BLaER1 (cell line): ENCODE measurements around the gene DDX20.
A peak's percentile ranks its signal among the peaks of the same experiment; 100 is the strongest.

ENCODE experiments used
- H3K27ac ChIP-seq: shearing (Covaris generic); formaldehyde crosslinking; 2 replicates; pipeline ENCODE4 v1.8.1; 2022
- H3K27me3 ChIP-seq: shearing (Covaris generic); formaldehyde crosslinking; 2 replicates; pipeline ENCODE4 v1.8.1; 2022
- H3K36me3 ChIP-seq: shearing (Covaris generic); formaldehyde crosslinking; 2 replicates; pipeline ENCODE4 v1.8.1; 2022
- H3K4me1 ChIP-seq: shearing (Covaris generic); formaldehyde crosslinking; 2 replicates; pipeline ENCODE4 v1.8.1; 2022
- H3K4me2 ChIP-seq: shearing (Covaris generic); formaldehyde crosslinking; 2 replicates; pipeline ENCODE4 v1.8.1; 2022
- H3K4me3 ChIP-seq: shearing (Covaris generic); formaldehyde crosslinking; 2 replicates; pipeline ENCODE4 v1.8.1; 2022
- H3K9ac ChIP-seq: shearing (Covaris generic); formaldehyde crosslinking; 2 replicates; pipeline ENCODE4 v1.8.1; 2022
- H3K9me3 ChIP-seq: shearing (Covaris generic); formaldehyde crosslinking; 2 replicates; pipeline ENCODE4 v1.8.1; 2022
- H4K20me1 ChIP-seq: shearing (Covaris generic); formaldehyde crosslinking; 2 replicates; pipeline ENCODE4 v1.8.1; 2022
- Cebpa-rat ChIP-seq: shearing (Covaris generic); IDR thresholded peaks from 2 replicates; pipeline ENCODE4 v1.8.1; 2022

The DDX20 gene

GRCh38 chr1:111745675-111746613, 9.8 kb upstream of the DDX20 start:
- Histone ChIP-seq H3K9me3 (no peaks in the 10 kb centered on the region), H3K27ac (no peak overlapping the region), H3K4me3 (no peak overlapping the region), H3K4me1 (peaks cover 41% of the 10 kb centered on the region), H3K9ac (no peak overlapping the region), H3K4me2 (no peak overlapping the region), H3K27me3 (peaks cover 20% of the 10 kb centered on the region), H3K36me3 (no peaks in the 10 kb centered on the region), H4K20me1 (no peaks in the 10 kb centered on the region)
- no peak for TF ChIP-seq Cebpa-rat

DNA sequence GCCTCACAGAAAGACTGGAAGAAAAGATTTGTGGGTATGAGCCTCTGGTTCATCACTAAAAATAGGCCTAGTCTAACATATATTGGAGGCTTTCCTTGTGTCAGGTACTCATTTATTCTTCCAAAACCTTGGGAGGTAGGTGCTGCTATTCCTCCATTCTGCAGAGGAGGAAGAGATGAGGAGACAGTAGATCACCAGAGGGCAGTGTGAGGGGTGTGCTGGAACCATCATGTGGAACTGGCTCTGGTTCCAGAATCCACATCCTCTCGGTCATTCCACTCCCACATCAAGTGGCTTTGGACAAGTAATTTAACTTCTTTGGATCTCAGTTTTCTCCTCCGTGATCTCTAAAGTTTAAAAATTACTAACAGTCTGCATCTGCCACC, 9.1 kb upstream of the DDX20 start:
- no peak overlapping the region for H3K27ac ChIP-seq
- no peak overlapping the region for H3K4me3 ChIP-seq
- H3K9me3 ChIP-seq, result no peaks in the 10 kb centered on the region
- no peak overlapping the region for H3K4me2 ChIP-seq
- no peaks in the 10 kb centered on the region for H4K20me1 ChIP-seq
- peaks cover 13% of the 10 kb centered on the region for H3K27me3 ChIP-seq
- no peak overlapping the region for H3K9ac ChIP-seq
- no peak for TF ChIP-seq Cebpa-rat
- H3K4me1 ChIP-seq, result peaks cover 41% of the 10 kb centered on the region
- H3K36me3 ChIP-seq, result no peaks in the 10 kb centered on the region

DNA sequence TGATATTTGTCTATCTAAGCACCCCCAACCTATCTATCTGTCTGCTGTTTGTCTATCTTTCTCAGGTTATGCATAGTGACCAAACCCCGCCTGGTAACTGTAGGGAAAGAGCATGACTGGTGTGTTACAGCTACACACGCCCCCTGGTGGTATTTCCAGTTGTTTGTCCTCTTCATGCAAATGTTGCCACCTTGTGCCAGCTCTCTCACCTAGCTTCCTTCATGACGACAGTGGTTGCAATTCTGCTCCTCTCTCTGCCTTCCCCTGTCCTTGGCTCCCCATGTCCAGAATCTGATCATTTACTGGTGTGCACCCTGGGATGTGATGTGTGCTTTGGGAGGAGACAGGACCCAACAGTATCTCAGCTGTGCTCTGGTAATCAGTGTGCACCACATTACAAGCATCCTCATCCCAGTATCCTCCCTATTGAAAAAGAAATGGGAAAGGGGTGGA, 8.4 kb upstream of the DDX20 start:
- H3K9me3 ChIP-seq, result no peaks in the 10 kb centered on the region
- H3K27me3 ChIP-seq, result peaks cover 6% of the 10 kb centered on the region
- peak overlapping the region; percentile 76; the same call in 1 of the 2 replicates for H3K4me2 ChIP-seq
- no peaks in the 10 kb centered on the region for H4K20me1 ChIP-seq
- H3K4me1 ChIP-seq, result peaks cover 48% of the 10 kb centered on the region
- no peak overlapping the region for H3K4me3 ChIP-seq
- no peak for TF ChIP-seq Cebpa-rat
- H3K36me3 ChIP-seq, result no peaks in the 10 kb centered on the region
- H3K27ac ChIP-seq, result no peak overlapping the region
- H3K9ac ChIP-seq, result no peak overlapping the region

- Histone ChIP-seq H3K9me3 (no peaks in the 10 kb centered on the region), H3K4me1 (peaks cover 50% of the 10 kb centered on the region), H3K27me3 (no peaks in the 10 kb centered on the region; the same call in 1 of the 2 replicates), H3K4me3 (no peak overlapping the region), H3K27ac (peak overlapping the region; percentile 57), H4K20me1 (no peaks in the 10 kb centered on the region), H3K36me3 (no peaks in the 10 kb centered on the region), H3K4me2 (peak overlapping the region; percentile 76), H3K9ac (peak overlapping the region; percentile 58; the same call in 1 of the 2 replicates)
- TF ChIP-seq Cebpa-rat, result no peak
Measured at GRCh38 chr1:111747947-111748346, 7.8 kb upstream of the DDX20 start.

GRCh38 chr1:111749628-111750027, 6.1 kb upstream of the DDX20 start:
- no peak for TF ChIP-seq Cebpa-rat
- Histone ChIP-seq H3K36me3 (no peaks in the 10 kb centered on the region), H3K4me1 (peaks cover 47% of the 10 kb centered on the region), H4K20me1 (no peaks in the 10 kb centered on the region), H3K9me3 (no peaks in the 10 kb centered on the region), H3K27me3 (no peaks in the 10 kb centered on the region), H3K4me2 (peak overlapping the region; percentile 76), H3K27ac (peak overlapping the region; percentile 57), H3K9ac (no peak overlapping the region; the same call in 1 of the 2 replicates), H3K4me3 (no peak overlapping the region)

DNA sequence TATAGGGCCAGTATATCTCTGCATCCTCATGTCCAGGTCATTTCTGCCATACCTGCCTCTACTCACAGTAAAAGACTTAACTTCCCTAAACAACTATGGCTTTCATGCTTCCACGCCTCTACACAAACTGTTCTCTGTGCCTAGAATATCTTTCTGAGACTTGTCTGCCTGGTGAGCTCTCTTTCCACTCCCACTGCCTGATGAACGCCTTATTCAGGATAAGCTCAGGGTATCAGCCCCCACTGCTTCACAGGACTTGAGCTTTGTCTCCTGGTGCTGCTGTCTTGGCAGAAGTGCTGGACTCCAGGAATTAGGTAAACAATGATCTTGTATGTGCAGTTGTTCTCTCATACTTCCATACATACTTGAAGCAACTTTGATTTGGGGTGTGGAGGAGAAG, 4.8 kb upstream of the DDX20 start:
- no peak overlapping the region for H3K9ac ChIP-seq
- H3K4me2 ChIP-seq, result no peak overlapping the region
- no peaks in the 10 kb centered on the region for H3K27me3 ChIP-seq
- TF ChIP-seq Cebpa-rat, result no peak
- no peak overlapping the region for H3K4me3 ChIP-seq
- H3K27ac ChIP-seq, result no peak overlapping the region
- no peaks in the 10 kb centered on the region for H4K20me1 ChIP-seq
- H3K9me3 ChIP-seq, result no peaks in the 10 kb centered on the region
- peaks cover 50% of the 10 kb centered on the region for H3K4me1 ChIP-seq
- no peaks in the 10 kb centered on the region for H3K36me3 ChIP-seq

- Histone ChIP-seq H3K9me3 (no peaks in the 10 kb centered on the region), H3K27me3 (no peaks in the 10 kb centered on the region), H4K20me1 (peaks cover 6% of the 10 kb centered on the region; the same call in 1 of the 2 replicates), H3K36me3 (peaks cover 1% of the 10 kb centered on the region; the same call in 1 of the 2 replicates), H3K9ac (no peak overlapping the region), H3K4me2 (peak overlapping the region; percentile 21; the same call in 1 of the 2 replicates), H3K27ac (no peak overlapping the region), H3K4me3 (no peak overlapping the region), H3K4me1 (peaks cover 57% of the 10 kb centered on the region)
- TF ChIP-seq Cebpa-rat, result no peak
Measured at GRCh38 chr1:111751906-111752575, 3.7 kb upstream of the DDX20 start.

DNA sequence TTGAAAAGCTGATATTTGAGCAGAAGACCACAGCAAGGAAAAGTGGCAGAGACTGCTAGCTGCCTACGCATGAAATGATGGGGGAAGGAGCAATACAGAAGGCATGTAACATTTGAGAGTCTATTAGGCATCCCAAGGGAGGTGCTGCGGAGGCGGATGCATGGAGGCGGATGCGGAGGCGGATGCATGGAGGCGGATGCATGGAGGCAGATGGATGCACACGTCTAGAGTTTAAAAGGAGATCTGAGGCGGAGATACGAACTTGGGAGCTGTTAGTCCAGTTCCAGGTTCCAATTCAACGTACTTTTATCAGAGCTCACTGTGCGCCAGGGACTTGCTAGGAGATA, 744 bp upstream of the DDX20 start:
- peak overlapping the region; percentile 79 for H3K4me3 ChIP-seq
- peaks cover 26% of the 10 kb centered on the region for H3K36me3 ChIP-seq
- H3K27me3 ChIP-seq, result no peaks in the 10 kb centered on the region
- peak overlapping the region; percentile 90 for H3K27ac ChIP-seq
- peak overlapping the region; percentile 75 for H3K4me2 ChIP-seq
- no peaks in the 10 kb centered on the region for H3K9me3 ChIP-seq
- H3K4me1 ChIP-seq, result peaks cover 47% of the 10 kb centered on the region
- peak overlapping the region; percentile 94 for H3K9ac ChIP-seq
- TF ChIP-seq Cebpa-rat, result no peak
- peaks cover 23% of the 10 kb centered on the region; the same call in 1 of the 2 replicates for H4K20me1 ChIP-seq

- no peaks in the 10 kb centered on the region for H3K27me3 ChIP-seq
- peak overlapping the region; percentile 94 for H3K9ac ChIP-seq
- H3K27ac ChIP-seq, result peak overlapping the region; percentile 90
- peaks cover 29% of the 10 kb centered on the region; the same call in 1 of the 2 replicates for H4K20me1 ChIP-seq
- TF ChIP-seq Cebpa-rat, result no peak
- peaks cover 37% of the 10 kb centered on the region for H3K36me3 ChIP-seq
- peaks cover 45% of the 10 kb centered on the region for H3K4me1 ChIP-seq
- peak overlapping the region; percentile 75 for H3K4me2 ChIP-seq
- H3K4me3 ChIP-seq, result peak overlapping the region; percentile 79
- H3K9me3 ChIP-seq, result no peaks in the 10 kb centered on the region
Measured at GRCh38 chr1:111756124-111756513, 418 bp downstream of the DDX20 start.

- Histone ChIP-seq H4K20me1 (peaks cover 29% of the 10 kb centered on the region; the same call in 1 of the 2 replicates), H3K36me3 (peaks cover 58% of the 10 kb centered on the region), H3K4me2 (peak overlapping the region; percentile 75; the same call in 1 of the 2 replicates), H3K9ac (no peak overlapping the region), H3K4me1 (peaks cover 36% of the 10 kb centered on the region), H3K4me3 (no peak overlapping the region), H3K9me3 (no peaks in the 10 kb centered on the region), H3K27me3 (no peaks in the 10 kb centered on the region), H3K27ac (no peak overlapping the region)
- no peak for TF ChIP-seq Cebpa-rat
Measured at GRCh38 chr1:111758373-111758772, 2.7 kb downstream of the DDX20 start.
